ENCODE measurements around the gene ZNF625.

Gene ZNF625

DNA sequence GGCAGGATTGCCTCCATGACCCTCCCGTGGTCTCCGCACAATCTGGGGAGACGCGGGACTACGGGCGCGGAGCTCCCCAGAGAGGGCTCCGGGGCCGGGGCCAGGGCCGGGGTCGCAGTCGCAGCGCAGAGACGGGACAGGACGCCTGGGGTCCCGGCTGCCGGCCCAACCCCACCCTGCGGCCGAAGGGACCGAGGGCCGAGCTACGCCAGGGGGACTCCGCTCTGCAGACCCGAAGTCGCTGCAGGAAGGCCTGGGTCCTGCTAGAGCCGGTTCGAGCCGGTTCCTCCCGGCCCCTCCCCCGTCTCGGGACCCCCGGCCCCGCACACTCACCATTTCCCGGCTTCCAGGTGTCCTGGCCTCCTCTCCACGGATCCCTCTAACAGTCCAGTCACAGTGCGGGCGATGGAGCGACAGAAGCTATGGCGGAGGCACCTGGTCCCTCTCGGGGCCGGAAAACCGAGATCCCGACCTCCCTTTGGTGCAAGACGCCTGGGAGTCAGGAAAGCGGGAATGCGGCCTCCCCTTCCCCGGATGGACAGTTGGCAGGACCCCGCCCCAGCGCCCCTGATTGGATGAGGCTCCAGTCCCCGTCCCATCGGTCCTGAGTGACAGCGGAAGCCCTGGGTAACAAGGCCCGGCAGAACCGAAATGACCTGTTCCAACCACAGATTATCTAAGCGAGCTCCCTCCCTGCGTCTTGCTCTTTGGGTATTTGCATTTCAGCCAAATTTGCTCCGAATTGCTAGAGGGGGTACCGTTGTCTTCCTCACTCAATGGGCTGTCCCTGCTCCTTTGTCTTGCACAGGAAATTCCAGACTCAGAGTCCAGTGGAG, at the start of gene ZNF625:
TSS of gene ZNF625 (minus strand) at position 512 of the 836 bp plus-strand sequence. CDS start at position 336, 176 bp downstream.
- peak; percentile 46 for DNase-seq (ENCODE audit: low read depth)

DNA sequence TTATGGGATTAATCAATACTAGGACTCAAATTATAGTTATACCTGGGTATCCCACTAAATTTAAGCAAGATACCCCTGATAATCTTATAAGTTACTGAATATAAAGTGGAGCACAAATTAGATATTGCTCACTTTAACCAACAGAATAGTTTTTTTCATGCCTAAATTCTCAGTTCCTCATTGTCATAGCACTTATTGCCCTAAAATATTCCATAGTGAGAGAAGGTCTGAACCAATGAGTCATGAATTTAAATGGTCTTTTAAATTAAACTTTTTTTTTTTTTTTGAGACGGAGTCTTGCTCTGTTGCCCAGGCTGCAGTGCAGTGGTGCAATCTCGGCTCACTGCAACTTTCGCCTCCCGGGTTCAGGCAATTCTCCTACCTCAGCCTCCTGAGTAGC, 48.8 kb upstream of the ZNF625 start:
- no peak for DNase-seq (ENCODE audit: low read depth)

GRCh38 chr19:12202250-12202649, 45.7 kb upstream of the ZNF625 start:
- DNase-seq (ENCODE audit: low read depth): no peak

DNA sequence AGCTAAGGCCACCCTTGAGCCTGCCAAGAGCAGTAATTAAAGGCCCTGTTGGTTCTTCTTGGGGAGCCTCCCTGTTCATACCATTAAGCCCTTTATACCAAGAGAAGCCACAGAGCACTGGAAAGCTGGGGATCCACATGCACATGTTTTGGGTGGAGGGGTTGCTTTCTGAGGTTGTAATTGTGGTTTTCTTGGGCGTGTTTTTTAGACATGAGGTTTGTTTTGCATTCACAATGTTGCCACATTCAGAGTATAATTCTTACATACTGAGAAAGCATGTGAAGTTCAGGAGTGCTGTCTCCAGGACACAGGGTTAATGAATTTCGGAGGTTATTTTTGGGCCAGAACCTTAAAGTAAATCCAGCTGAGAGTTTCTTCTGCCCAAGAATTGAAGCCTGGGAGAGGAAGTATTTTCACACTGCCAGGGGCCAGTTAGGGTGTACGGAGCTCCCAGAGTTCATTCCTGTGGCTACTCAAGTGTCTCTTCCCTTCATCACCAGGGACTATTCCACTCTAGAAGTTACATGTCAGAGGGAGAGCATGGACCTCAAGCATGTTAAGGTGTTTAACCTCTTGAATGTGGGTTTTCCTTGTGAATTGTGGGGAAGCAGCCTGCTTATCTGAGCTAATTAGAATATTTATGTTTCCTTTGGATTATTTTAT, 43.4 kb upstream of the ZNF625 start:
- DNase-seq (ENCODE audit: low read depth): no peak

GRCh38 chr19:12198136-12198535, 41.6 kb upstream of the ZNF625 start:
- no peak for DNase-seq (ENCODE audit: low read depth)

GRCh38 chr19:12194827-12195731, 38.5 kb upstream of the ZNF625 start:
- peak; percentile 40 for DNase-seq (ENCODE audit: low read depth)

GRCh38 chr19:12187625-12188024, 31.1 kb upstream of the ZNF625 start:
- no peak for DNase-seq (ENCODE audit: low read depth)

- no peak for DNase-seq (ENCODE audit: low read depth)
Observed at GRCh38 chr19:12180377-12180776, 23.8 kb upstream of the ZNF625 start.

GRCh38 chr19:12166626-12167025, 10.1 kb upstream of the ZNF625 start:
- DNase-seq (ENCODE audit: low read depth): no peak

- DNase-seq (ENCODE audit: low read depth): no peak
Observed at GRCh38 chr19:12163826-12164225, 7.3 kb upstream of the ZNF625 start.

DNA sequence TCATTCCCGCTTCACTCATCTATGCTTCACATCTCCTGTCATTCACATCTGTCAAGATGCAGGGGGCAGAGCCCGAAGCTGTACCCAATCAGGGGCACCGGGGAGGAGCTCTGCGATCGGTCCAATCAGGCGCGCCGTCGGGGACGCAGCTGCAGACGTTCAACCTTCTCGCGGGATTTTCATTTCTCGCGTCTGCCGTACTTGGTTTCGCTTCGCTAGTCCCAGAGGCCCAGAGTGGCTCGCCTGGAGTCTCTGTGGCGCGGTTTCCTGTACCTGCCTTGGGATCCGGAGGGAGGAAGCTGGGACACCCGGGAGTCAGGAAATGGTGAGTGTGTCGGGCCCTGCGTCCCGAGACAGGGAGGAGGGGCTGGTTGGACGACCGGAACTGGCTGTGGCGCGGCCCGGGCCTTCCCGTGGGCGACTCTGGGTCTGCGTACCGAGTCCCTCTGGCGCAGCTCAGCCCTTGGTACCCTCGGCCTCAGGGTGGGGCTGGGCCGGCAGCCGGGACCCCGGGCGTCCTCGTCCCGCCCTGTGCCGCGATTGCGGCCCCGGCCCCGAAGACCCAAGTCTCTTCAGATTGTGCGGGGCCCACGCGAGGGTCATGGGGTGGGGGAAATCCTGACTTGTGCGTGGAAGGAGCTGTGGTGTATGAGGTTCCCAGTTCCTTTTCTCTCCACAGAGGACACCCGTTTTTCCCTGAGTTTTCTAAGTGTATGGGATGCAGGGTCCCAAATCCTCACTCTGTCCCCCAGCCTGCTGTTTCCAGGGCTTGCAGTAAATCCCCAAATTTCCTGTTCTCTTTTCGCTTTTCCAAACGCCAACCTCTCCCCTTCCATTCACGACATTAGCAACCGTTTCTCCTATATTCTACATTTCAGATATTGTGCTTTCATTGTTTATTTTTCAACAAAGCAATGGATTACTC, 6.6 kb upstream of the ZNF625 start, which contains the start of gene ZNF136:
TSS of gene ZNF136 (plus strand) at position 215 of the 925 bp plus-strand sequence. CDS start at position 323, 108 bp downstream.
- peak; percentile 74 for DNase-seq (ENCODE audit: low read depth)

DNA sequence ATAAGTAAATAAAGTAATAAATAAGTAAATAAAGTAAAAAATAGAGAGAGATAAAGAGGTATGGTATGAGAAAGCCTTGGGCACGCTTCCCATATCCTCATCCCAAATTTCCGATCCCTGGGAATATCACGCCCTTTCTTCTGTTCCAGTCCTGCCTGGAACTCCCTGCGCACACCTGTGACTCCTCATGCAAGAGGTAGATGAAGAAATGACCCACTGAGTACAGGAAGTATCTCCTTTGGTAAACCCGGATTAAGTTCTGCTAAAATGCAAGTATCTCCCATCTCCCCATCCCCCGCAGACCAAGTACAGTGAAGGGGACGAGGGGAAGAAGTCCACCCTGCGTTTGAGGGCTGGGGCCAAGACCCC, 6.0 kb upstream of the ZNF625 start:
- no peak for DNase-seq (ENCODE audit: low read depth)

- no peak for DNase-seq (ENCODE audit: low read depth)
Observed at GRCh38 chr19:12159773-12160414, 3.4 kb upstream of the ZNF625 start.

DNA sequence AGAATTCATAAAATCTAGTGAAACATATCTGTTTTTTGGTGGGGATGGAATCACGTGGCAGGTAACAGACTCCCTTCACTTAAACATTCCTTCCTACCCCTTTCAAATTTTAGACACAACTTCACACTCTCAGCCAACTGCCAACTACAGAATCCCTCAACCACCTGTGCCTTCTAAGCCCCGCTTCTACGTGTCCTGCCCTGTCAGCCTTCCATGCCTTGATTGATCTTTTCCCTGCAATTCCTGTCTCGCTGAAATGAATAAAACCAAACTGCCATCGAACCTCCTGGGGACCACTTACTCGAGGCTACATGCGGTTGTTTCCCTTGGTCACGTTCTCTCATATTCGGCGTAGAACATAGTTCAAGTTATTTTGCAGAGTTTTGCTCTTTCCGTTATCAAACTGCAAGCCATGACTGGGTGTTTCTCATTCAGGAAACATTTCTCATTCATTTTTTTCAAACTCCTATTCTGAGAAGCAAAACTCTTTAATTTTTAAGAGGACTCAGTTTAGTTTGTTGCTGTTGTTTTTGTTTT, 1.1 kb downstream of the ZNF625 start:
- no peak for DNase-seq (ENCODE audit: low read depth)

DNA sequence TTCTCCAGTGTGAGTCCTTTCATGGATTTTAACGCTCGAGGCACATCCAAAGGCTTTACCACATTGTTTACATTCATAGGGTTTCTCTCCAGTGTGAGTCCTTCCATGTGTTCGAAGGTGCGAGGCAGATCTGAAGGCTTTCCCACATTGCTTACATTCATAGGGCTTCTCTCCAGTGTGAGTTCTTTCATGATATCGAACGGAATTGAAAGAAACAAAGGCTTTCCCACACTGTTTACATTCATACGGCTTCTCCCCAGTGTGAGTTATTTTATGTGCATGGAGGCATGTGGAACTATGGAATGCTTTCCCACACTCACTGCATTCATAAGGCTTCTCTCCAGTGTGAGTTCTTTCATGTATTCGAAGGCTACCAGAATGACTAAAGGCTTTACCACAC, 11.2 kb downstream of the ZNF625 start:
- no peak for DNase-seq (ENCODE audit: low read depth)

- no peak for DNase-seq (ENCODE audit: low read depth)
Observed at GRCh38 chr19:12141405-12141736, 15.2 kb downstream of the ZNF625 start.

DNA sequence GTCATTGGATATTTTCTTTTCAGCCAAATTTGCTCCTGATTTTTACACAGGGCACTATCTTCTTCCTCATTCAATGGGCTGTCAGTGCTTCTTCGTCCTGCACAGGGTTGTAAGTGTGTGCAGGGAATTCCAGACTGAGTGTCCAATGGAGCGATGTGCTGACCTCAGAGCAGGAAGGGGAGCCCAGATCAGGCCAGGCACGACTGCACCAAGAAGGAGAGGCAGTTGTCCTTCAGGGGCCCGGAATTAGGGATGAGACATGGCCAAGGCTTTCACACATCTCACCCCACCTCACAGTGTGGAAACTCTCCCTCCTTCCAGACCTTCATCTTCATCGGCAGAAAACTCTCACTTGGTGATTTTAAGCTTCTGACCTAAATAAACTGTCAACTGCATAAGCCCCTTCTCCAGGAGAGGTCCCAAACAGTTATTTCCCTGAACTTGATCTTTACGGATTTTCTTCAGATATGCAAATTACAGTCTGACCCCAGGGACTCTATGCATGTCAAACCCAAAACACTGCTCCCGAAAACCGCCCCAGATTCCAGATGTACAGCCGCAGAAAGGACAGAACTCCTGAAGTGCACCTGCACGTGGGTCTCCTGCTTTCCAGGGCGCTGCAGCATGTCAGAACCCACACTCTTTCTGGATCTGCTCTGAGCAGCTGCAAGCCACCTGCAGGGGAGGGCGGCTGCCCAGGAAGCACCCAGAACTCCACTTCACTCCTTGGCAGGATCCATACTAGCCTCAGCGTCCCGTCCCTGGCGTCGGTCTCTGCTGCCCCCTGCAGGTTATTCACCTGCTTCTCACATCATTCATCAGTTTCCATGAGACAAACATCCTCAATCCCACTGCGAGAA, 15.8 kb downstream of the ZNF625 start:
- DNase-seq (ENCODE audit: low read depth): peak; percentile 44

GRCh38 chr19:12139885-12140544, 16.5 kb downstream of the ZNF625 start, which contains the start of gene ZNF20:
ZNF20 (minus strand) TSS chr19:12140350; CDS start chr19:12140182, 168 bp downstream.
- DNase-seq (ENCODE audit: low read depth): peak; percentile 79

DNA sequence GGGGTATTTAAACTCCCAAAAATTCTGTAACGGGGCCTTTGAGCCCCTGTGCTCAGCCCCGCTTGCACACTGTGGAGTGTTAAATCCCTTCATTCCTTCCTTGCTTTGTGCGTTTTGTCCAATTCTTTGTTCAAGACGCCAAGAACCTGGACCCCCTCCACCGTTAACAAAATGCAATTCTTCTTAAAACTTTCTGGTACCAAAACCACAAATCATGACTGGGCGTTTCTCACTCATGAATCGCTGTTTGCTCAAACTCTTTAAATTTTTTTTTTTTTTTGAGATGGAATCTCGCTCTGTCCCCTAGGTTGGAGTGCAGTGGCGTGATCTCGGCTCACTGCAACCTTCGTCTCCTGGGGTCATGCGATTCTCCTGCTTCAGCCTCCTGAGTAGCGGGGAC, 17.3 kb downstream of the ZNF625 start:
- no peak for DNase-seq (ENCODE audit: low read depth)

Data from non-pigmented ciliary epithelial cell (primary cell).